DOHH2 (cell line): ENCODE data around the gene CDC123.

ENCODE experiments used
- H3F3A ChIP-seq: fragments of 200-600 bp; sonication (generic), shearing (Covaris generic); 2 replicates; pipeline ENCODE4 v1.6.0; 2016; ENCODE audit warnings: antibody characterized with exemption, mild to moderate bottlenecking; ENCODE audit not compliant: control insufficient read depth, insufficient read depth
- H3K27ac ChIP-seq: fragments of 200-600 bp; sonication (generic); 2 replicates; pipeline ENCODE4 v1.5.1; 2014; ENCODE audit warnings: low read depth, mild to moderate bottlenecking, low read length, moderate library complexity
- H3K27me3 ChIP-seq: fragments of 200-600 bp; sonication (generic); 2 replicates; pipeline ENCODE4 v1.6.1; 2014; ENCODE audit warnings: mild to moderate bottlenecking, low read length, mixed read lengths; ENCODE audit not compliant: control insufficient read depth
- H3K36me3 ChIP-seq: fragments of 200-600 bp; sonication (generic); 2 replicates; pipeline ENCODE4 v1.6.1; 2014; ENCODE audit warnings: mild to moderate bottlenecking, low read length, moderate library complexity, mixed read lengths; ENCODE audit not compliant: control insufficient read depth
- H3K4me1 ChIP-seq: fragments of 200-600 bp; sonication (generic); 2 replicates; pipeline ENCODE4 v1.6.1; 2014; ENCODE audit warnings: mild to moderate bottlenecking, low read length, mixed read lengths; ENCODE audit not compliant: control insufficient read depth
- H3K4me2 ChIP-seq: fragments of 200-600 bp; sonication (generic); 2 replicates; pipeline ENCODE4 v1.6.0; 2014; ENCODE audit warnings: mild to moderate bottlenecking, low read length, moderate library complexity
- H3K4me3 ChIP-seq: fragments of 200-600 bp; sonication (generic); 2 replicates; pipeline ENCODE4 v1.5.1; 2014; ENCODE audit warnings: mild to moderate bottlenecking, low read length, mixed read lengths
- H3K79me2 ChIP-seq: fragments of 200-600 bp; sonication (generic); 2 replicates; pipeline ENCODE4 v1.6.1; 2014; ENCODE audit warnings: mild to moderate bottlenecking, low read length, mixed read lengths; ENCODE audit not compliant: control insufficient read depth
- H3K9me2 ChIP-seq: fragments of 200-600 bp; sonication (generic); replicated peaks from 2 replicates; pipeline ENCODE4 v1.6.1; 2014; ENCODE audit warnings: mild to moderate bottlenecking, low read length, mixed read lengths; ENCODE audit not compliant: control insufficient read depth
- H3K9me3 ChIP-seq: fragments of 200-600 bp; sonication (generic); 2 replicates; pipeline ENCODE4 v1.6.1; 2014; ENCODE audit warnings: antibody characterized with exemption, low read length, mixed read lengths; ENCODE audit not compliant: control insufficient read depth, insufficient read depth
- H4K20me1 ChIP-seq: fragments of 200-600 bp; sonication (generic); 2 replicates; pipeline ENCODE4 v1.6.0; 2014; ENCODE audit warnings: low read depth, mild to moderate bottlenecking, antibody characterized with exemption, low read length, moderate library complexity; ENCODE audit not compliant: control insufficient read depth, insufficient read depth
- CTCF ChIP-seq: fragments of 200-600 bp; sonication (generic); IDR thresholded peaks from one replicate; pipeline ENCODE4 v1.5.1; 2014; ENCODE audit warnings: antibody characterized with exemption, mild to moderate bottlenecking, low read depth, low read length; ENCODE audit not compliant: poor library complexity, severe bottlenecking
- EZH2phosphoT487 ChIP-seq: fragments of 200-600 bp; sonication (generic); IDR thresholded peaks from 2 replicates; pipeline ENCODE4 v1.6.1; 2017; ENCODE audit warnings: borderline replicate concordance, mild to moderate bottlenecking, antibody characterized with exemption, low read length, moderate library complexity, mixed read lengths

CDC123 gene

DNA sequence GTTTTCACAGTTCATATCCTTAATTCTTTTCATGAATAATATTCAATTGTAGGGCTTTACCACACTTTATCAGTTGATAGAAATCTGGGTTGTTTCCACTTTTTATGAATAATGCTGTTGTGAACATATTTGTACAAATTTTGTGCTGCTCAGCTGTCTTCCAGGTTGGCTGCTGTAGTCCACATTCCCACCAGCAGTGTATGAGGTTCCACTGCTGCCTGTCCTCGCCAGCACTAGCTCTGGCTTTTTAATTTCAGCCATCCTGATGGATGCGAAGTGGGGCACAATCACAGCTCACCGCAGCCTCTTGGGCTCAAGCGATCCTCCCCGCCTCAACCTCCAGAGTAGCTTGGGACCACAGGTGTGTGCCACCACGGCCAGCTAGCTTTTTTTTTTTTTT lies 33.1 kb upstream of the CDC123 start:
- H3K4me2 ChIP-seq = no peak overlapping the region
- TF ChIP-seq CTCF (no peak), EZH2phosphoT487 (no peak)
- H3K9me3 ChIP-seq = no peaks in the 10 kb centered on the region
- H4K20me1 ChIP-seq = no peaks in the 10 kb centered on the region
- peaks cover 63% of the 10 kb centered on the region for H3K36me3 ChIP-seq
- H3K27ac ChIP-seq = no peak overlapping the region
- H3K27me3 ChIP-seq = no peaks in the 10 kb centered on the region
- H3K4me3 ChIP-seq = no peak overlapping the region
- no peaks in the 10 kb centered on the region for H3K9me2 ChIP-seq
- no peaks in the 10 kb centered on the region for H3K79me2 ChIP-seq
- no peaks in the 10 kb centered on the region for H3K4me1 ChIP-seq
- H3F3A ChIP-seq = peaks cover 7% of the 10 kb centered on the region; the same call in 1 of the 2 replicates

- H3F3A ChIP-seq = peaks cover 7% of the 10 kb centered on the region; the same call in 1 of the 2 replicates
- no peaks in the 10 kb centered on the region for H3K9me3 ChIP-seq
- no peaks in the 10 kb centered on the region for H3K9me2 ChIP-seq
- H3K4me3 ChIP-seq = no peak overlapping the region
- H3K4me1 ChIP-seq = no peaks in the 10 kb centered on the region
- no peak overlapping the region for H3K27ac ChIP-seq
- H4K20me1 ChIP-seq = no peaks in the 10 kb centered on the region
- no peak for TF ChIP-seq CTCF
- no peak for TF ChIP-seq EZH2phosphoT487
- no peak overlapping the region for H3K4me2 ChIP-seq
- H3K36me3 ChIP-seq = peaks cover 65% of the 10 kb centered on the region
- no peaks in the 10 kb centered on the region for H3K27me3 ChIP-seq
- no peaks in the 10 kb centered on the region for H3K79me2 ChIP-seq
Measured at GRCh38 chr10:12164085-12164484, 31.9 kb upstream of the CDC123 start.

DNA sequence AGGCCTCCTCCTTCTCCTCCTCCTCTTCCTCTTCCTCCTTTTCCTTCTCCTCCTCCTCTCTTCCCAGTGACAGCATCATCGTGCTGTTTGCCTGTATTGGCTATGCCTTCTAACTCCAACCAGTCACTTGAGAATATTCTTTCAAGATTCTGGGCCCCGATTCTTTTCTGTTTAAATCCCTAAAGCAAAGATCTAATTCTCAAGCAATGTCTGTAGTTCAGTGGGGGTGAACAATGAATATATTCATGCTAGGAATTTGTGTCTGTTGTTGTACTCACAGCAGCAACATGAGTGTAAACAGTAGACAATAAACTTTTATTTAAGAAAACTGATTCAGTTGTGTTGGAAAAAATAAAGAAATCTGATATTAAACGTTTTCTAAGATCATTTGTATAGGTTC lies 31.0 kb upstream of the CDC123 start:
- Histone ChIP-seq H3K9me3 (no peaks in the 10 kb centered on the region), H4K20me1 (no peaks in the 10 kb centered on the region), H3K27me3 (no peaks in the 10 kb centered on the region), H3K36me3 (peaks cover 71% of the 10 kb centered on the region), H3K79me2 (no peaks in the 10 kb centered on the region), H3K4me3 (no peak overlapping the region), H3K4me1 (no peaks in the 10 kb centered on the region), H3K9me2 (no peaks in the 10 kb centered on the region), H3K4me2 (no peak overlapping the region), H3F3A (peaks cover 7% of the 10 kb centered on the region; the same call in 1 of the 2 replicates), H3K27ac (no peak overlapping the region)
- no peak for TF ChIP-seq CTCF
